Small intestine (tissue), 4 donors: ENCODE measurements around the gene SH3RF2. TPM values are rescaled to one million over a fixed set of nuclear protein-coding genes. Genes with fewer than 3 reads are reported as not detected.

Experiments used
- polyA plus RNA-seq, 4 donors: library from polyadenylated mRNA; stranded (reverse) in 3 of 4; unstranded in 1 of 4; fragments of 200-250 nt in 3 of 4; fragments of 120-200 nt in 1 of 4; gene quantifications; one replicate each; pipeline versions ENCODE4 v1.2.1 to v1.2.3, GENCODE V29; 2013
- donor health status: healthy with polysubstance abuse.
- donor health status: Bipolar disorder and iron deficiency.
- donor health status: healthy.

The SH3RF2 gene
- polyA plus RNA-seq, 4 donors, result 14.3 to 44.0 (median 24.3) TPM

Other genes with a start within 250 kb of the SH3RF2 start
- gene PRELID2, start 101.2 kb upstream of the SH3RF2 start, polyA plus RNA-seq, result 10 to 100 TPM; 16.5 to 42.8 (median 32.3) TPM
- gene GRXCR2, start 63.6 kb upstream of the SH3RF2 start, polyA plus RNA-seq, result not detected
- gene PLAC8L1, start 169.0 kb downstream of the SH3RF2 start, polyA plus RNA-seq, result under 1 TPM in 2 of 4 donors, not detected in 2; 0.33 to 0.38 TPM
- 10 to 100 TPM; 19.2 to 77.1 (median 35.2) TPM for gene LARS1, start 246.1 kb downstream of the SH3RF2 start, polyA plus RNA-seq